22Rv1 (cell line): ENCODE measurements around the gene UBQLN4.
"Not testable (repeated sequence)": the region's sequence is repeated elsewhere in the genome, so short reads cannot be mapped to it uniquely, and the experiment has no call there.

Source experiments
- H3K27ac ChIP-seq: fragments of 450-650 bp; 2 replicates; pipeline ENCODE4 v1.5.1; 2017
- ZFX ChIP-seq: fragments of 450-650 bp; IDR thresholded peaks from 2 replicates; pipeline ENCODE4 v1.6.1; 2017; ENCODE audit warnings: antibody characterized with exemption, borderline replicate concordance
- TF ChIP-seq, protein P1 (sequence below): fragments of 450-650 bp; IDR thresholded peaks from 2 replicates; pipeline ENCODE4 v1.5.1; 2017; ENCODE audit warnings: mild to moderate bottlenecking

UBQLN4 gene

DNA sequence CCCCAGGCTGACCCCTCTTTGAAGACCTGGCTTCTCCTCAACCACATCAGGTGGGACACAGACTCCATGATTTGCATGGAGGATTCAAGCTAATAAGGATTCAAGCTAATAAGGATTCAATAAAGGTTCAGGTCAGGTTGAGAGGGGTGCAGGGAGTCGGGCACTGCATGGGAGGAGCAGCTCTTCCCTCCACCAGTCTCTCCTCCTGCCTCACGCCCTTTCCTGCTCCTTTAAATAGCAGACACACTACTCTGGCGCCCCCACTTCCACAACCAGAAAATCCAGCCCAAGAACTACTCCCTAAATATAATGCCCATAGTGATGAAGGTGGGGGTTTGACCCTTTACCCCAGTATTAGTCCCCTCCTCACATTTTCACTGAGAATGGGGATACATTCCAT, 21.6 kb upstream of the UBQLN4 start:
- TF ChIP-seq ZFX: no peak
- TF ChIP-seq, protein P1, sequence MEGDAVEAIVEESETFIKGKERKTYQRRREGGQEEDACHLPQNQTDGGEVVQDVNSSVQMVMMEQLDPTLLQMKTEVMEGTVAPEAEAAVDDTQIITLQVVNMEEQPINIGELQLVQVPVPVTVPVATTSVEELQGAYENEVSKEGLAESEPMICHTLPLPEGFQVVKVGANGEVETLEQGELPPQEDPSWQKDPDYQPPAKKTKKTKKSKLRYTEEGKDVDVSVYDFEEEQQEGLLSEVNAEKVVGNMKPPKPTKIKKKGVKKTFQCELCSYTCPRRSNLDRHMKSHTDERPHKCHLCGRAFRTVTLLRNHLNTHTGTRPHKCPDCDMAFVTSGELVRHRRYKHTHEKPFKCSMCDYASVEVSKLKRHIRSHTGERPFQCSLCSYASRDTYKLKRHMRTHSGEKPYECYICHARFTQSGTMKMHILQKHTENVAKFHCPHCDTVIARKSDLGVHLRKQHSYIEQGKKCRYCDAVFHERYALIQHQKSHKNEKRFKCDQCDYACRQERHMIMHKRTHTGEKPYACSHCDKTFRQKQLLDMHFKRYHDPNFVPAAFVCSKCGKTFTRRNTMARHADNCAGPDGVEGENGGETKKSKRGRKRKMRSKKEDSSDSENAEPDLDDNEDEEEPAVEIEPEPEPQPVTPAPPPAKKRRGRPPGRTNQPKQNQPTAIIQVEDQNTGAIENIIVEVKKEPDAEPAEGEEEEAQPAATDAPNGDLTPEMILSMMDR: no peak
- H3K27ac ChIP-seq: no peak overlapping the region

DNA sequence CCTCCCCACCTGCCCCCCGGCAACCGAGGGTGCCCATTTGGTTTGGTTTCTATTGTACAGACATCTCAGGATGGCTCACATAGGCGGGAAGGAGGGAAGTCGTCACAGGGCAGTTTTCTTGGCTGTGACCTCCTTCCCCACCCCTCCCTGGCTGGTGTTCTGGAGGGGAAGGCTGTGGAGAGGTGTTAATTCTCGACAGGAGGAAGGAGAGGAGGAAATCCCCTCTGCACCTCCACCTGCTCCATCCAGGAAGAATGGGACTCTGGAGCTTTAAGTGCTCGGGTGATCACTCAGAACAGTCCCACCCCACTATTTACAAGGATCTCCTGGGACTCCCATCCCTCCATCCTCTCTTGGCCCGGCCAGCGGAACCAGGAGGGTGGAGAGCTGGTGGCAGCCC, 21.1 kb upstream of the UBQLN4 start:
- TF ChIP-seq, protein P1: no peak
- no peak for TF ChIP-seq ZFX
- no peak overlapping the region for H3K27ac ChIP-seq

DNA sequence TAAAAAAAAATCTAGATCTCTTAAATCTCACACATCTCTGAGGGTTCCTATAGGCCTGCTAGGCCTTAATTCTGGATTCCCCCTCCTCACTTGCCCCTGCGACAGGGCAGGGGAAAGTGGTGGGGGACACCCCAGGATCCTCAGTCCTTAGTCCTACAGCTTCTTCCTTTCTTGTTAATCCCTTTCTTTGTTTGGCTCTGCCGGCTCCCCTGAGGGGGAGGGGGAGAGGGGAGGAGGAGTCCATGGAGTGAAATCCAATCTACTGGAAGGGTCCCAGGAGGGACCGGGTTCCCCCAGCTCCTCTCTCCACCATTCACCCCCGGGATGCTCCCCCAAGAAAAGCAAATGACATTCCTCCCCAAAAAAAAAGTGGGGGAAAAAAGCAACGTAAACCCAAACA, 20.1 kb upstream of the UBQLN4 start:
- no peak for TF ChIP-seq ZFX
- TF ChIP-seq, protein P1: no peak
- no peak overlapping the region for H3K27ac ChIP-seq

GRCh38 chr1:156073110-156073687, 19.6 kb upstream of the UBQLN4 start:
- H3K27ac ChIP-seq: no peak overlapping the region
- TF ChIP-seq, protein P1: no peak
- no peak for TF ChIP-seq ZFX

DNA sequence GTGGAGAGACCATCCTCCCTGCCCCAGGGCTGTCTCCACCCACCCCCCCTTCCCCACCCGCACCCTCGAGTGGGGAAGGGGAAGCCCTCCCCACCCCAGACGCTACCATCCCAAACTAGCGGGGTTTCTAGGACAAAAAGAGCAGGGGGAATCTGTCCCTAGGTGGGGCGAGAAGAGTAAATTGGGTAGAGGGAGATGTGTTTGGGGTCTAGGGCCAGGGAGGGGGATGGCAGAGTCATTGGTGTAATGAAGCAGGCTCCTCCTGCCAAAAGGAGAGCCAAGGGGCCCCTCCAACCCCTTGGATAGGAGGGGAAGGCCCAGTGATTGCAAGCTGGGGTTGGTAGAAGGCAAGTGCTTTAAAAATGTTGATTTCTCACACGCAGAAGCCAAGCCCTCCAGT, 18.7 kb upstream of the UBQLN4 start:
- TF ChIP-seq ZFX: no peak
- TF ChIP-seq, protein P1: no peak
- H3K27ac ChIP-seq: no peak overlapping the region

- H3K27ac ChIP-seq: not testable (repeated sequence)
Observed at GRCh38 chr1:156071332-156071816, 17.8 kb upstream of the UBQLN4 start.

- no peak for TF ChIP-seq ZFX
- TF ChIP-seq, protein P1: no peak
- no peak overlapping the region for H3K27ac ChIP-seq
Observed at GRCh38 chr1:156070548-156070947, 16.9 kb upstream of the UBQLN4 start.
